ENCODE data around the gene RASGRF1.

DNA sequence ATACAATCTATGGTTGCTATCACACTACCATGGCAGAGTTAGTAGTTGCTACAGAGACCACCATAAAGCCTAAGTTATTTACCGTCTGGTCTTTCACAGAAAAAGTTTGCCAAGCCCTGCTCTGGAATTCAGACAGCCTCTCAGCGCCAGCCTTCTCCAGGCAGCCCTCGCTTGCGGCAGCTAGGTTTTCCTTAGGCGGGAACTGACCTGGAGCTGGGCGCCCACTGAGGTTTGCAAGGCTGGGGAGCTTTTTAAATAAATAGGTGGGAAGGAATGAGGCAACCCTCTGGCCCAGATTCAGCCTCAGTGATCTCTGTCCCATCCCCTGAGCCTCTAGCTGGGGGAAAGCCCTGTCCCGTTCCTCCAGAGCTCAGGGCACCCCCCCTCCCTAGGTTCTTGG, 146.9 kb downstream of the RASGRF1 start:
- TF ChIP-seq, protein P1, sequence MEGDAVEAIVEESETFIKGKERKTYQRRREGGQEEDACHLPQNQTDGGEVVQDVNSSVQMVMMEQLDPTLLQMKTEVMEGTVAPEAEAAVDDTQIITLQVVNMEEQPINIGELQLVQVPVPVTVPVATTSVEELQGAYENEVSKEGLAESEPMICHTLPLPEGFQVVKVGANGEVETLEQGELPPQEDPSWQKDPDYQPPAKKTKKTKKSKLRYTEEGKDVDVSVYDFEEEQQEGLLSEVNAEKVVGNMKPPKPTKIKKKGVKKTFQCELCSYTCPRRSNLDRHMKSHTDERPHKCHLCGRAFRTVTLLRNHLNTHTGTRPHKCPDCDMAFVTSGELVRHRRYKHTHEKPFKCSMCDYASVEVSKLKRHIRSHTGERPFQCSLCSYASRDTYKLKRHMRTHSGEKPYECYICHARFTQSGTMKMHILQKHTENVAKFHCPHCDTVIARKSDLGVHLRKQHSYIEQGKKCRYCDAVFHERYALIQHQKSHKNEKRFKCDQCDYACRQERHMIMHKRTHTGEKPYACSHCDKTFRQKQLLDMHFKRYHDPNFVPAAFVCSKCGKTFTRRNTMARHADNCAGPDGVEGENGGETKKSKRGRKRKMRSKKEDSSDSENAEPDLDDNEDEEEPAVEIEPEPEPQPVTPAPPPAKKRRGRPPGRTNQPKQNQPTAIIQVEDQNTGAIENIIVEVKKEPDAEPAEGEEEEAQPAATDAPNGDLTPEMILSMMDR (IDR thresholded peaks at IDR 0.05): no peak
- TF ChIP-seq POLR2A (IDR thresholded peaks at IDR 0.05): no peak
